ENCODE data around the gene MEGF6. TPM values are rescaled to one million over a fixed set of nuclear protein-coding genes. Genes with fewer than 3 reads are reported as not detected.

Gene MEGF6
- total RNA-seq, 6 experiments from 2014 or later = 2.2 to 9.6 (median 4.4) TPM

- intact Hi-C loops (cut with DNase I) = no loop called here
- no peaks in the 10 kb centered on the region for H3K9me3 ChIP-seq
- DNase-seq (no peak), ATAC-seq (no peak)
- no peak overlapping the region for H3K27ac ChIP-seq
- H3K4me3 ChIP-seq = no peak overlapping the region
- H3K27me3 ChIP-seq = no peaks in the 10 kb centered on the region
- no peak for TF ChIP-seq CTCF (IDR thresholded peaks at IDR 0.05)
- no peak for TF ChIP-seq POLR2A (IDR thresholded peaks at IDR 0.05)
- no peaks in the 10 kb centered on the region for H3K4me1 ChIP-seq
- 70% methylated on average over 2 of the region's 32 CpGs for WGBS (ENCODE audit: insufficient coverage, low coverage, low lambda C conversion rate, missing lambda C conversion rate)
- no peaks in the 10 kb centered on the region for H3K36me3 ChIP-seq
Observed at GRCh38 chr1:3566951-3567804, 44.1 kb downstream of the MEGF6 start.

DNA sequence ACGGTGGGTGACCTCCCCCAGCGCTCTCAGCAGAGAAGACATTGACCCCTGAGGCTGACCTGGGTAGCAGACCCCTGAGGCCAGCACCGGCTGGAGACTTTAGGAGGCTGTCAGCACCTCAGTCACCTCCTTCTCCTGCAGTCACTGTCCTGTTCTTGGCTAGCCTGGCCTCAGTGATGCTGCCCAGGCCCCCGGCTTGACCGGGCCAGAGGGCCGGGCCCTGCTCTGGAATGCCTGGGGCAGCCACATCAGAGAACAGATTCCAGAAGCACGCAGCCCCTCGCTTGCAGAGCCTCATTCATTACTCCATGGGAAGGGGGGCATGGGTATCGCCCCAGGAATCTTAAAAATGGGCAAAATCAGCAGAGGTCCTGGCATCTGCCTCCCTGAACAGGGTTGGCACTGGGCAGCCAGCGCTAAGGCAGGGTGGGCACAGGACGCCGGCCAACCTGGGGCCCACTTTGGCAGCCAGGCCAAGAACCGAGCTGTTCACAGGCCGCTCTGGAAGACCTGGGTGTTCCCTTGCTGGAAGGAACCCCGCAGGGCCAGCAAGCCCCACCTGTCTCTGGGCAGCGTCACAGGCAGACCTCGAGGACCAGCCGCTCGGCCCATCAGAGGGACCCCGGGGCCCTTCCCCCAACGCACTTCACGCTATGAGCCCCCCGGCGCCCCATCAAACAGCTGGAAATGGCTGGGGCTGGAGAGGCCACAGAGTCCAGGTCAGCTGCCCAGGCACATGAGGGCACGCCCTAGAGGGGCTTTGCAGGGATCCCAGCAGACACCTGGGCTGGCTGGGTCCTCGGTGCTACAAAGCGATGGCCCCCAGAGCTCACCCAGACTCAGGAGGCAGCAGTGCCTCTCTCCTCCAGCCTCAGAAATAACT is 45.1 kb downstream of the MEGF6 start:
- DNase-seq (no peak), ATAC-seq (no peak)
- Histone ChIP-seq H3K36me3 (no peaks in the 10 kb centered on the region), H3K4me1 (no peaks in the 10 kb centered on the region), H3K27ac (no peak overlapping the region), H3K4me3 (no peak overlapping the region), H3K9me3 (no peaks in the 10 kb centered on the region), H3K27me3 (no peaks in the 10 kb centered on the region)
- intact Hi-C loops (cut with DNase I) = no loop called here
- WGBS (ENCODE audit: insufficient coverage, low coverage, low lambda C conversion rate, missing lambda C conversion rate) = 20% methylated on average over 1 of the region's 27 CpGs
- TF ChIP-seq CTCF (IDR thresholded peaks at IDR 0.05) (no peak), POLR2A (IDR thresholded peaks at IDR 0.05) (no peak)

DNA sequence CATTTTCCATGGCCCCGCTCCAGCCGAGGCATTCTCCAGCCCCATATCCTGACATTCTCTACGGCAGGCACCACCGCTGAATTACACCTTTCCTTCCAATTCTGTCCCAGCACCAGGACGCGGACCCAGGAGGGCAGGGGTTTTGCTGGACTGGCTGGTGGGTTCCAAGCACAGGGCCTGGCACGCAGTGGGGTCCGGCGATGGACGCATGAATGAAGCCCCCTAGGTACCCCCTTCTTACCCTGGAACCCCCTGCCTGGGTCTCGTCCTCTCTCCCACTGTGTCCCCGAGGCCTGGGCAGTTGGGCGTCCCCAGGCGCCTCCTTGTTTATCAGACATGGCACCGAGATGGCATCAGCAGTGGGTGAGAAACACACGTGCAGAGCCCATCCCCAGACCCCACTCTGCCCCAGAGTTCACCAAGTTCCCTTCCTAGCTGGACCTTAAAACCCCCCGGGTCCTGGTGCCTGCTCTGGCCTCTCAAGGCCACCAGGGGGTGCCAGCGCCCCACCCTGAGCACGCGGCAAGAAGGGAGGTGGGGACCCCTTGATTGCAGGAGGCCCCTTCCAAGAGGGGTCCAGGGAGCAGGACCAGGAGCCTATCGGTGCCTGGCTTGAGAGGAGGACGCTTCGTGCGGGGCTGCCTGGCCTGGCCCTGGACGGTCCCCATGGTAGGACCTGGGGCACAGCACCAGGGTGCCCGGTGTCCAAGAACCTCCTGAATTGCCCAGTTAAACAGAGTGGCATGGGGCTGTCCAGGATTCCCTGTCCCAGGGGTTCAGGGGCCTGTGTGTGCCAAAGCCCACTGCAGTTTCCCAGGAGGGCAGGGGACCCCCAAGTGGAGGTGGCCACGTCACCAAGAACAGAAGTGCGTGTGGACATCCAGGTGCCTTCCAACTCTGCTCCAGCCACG is 46.1 kb downstream of the MEGF6 start:
- no peak overlapping the region for H3K27ac ChIP-seq
- H3K36me3 ChIP-seq = no peaks in the 10 kb centered on the region
- 62% methylated on average over 12 of the region's 29 CpGs for WGBS (ENCODE audit: insufficient coverage, low coverage, low lambda C conversion rate, missing lambda C conversion rate)
- H3K9me3 ChIP-seq = no peaks in the 10 kb centered on the region
- intact Hi-C loops (cut with DNase I) = no loop called here
- no peaks in the 10 kb centered on the region for H3K27me3 ChIP-seq
- TF ChIP-seq POLR2A (IDR thresholded peaks at IDR 0.05) (no peak), CTCF (IDR thresholded peaks at IDR 0.05) (peak; percentile 67 to 84 (median 79))
- no peaks in the 10 kb centered on the region for H3K4me1 ChIP-seq
- DNase-seq (no peak), ATAC-seq (peak; percentile 36 to 67 (median 44))
- H3K4me3 ChIP-seq = no peak overlapping the region

- no peak overlapping the region for H3K27ac ChIP-seq
- H3K9me3 ChIP-seq = no peaks in the 10 kb centered on the region
- no peaks in the 10 kb centered on the region for H3K27me3 ChIP-seq
- no peaks in the 10 kb centered on the region for H3K4me1 ChIP-seq
- H3K36me3 ChIP-seq = no peaks in the 10 kb centered on the region
- TF ChIP-seq CTCF (IDR thresholded peaks at IDR 0.05) (no peak), POLR2A (IDR thresholded peaks at IDR 0.05) (no peak)
- WGBS (ENCODE audit: insufficient coverage, low coverage, low lambda C conversion rate, missing lambda C conversion rate) = 61% methylated on average over 5 of the region's 10 CpGs
- DNase-seq = no peak
- intact Hi-C loops (cut with DNase I) = no loop called here
- no peak for ATAC-seq
- no peak overlapping the region for H3K4me3 ChIP-seq
Observed at GRCh38 chr1:3563610-3564009, 47.7 kb downstream of the MEGF6 start.

All from right lobe of liver (tissue), 6 donors.